VCaP (cell line): Measurements from ENCODE around the gene LCE3B.

Experiments used
- H3K27ac ChIP-seq: fragments of 450-650 bp; 2 replicates; pipeline ENCODE4 v1.5.1; 2017
- TF ChIP-seq, protein P1 (sequence below): fragments of 450-650 bp; conservative IDR thresholded peaks from 2 replicates; pipeline ENCODE4 v1.5.1; 2017; ENCODE audit warnings: mild to moderate bottlenecking, moderate library complexity

Gene LCE3B

DNA sequence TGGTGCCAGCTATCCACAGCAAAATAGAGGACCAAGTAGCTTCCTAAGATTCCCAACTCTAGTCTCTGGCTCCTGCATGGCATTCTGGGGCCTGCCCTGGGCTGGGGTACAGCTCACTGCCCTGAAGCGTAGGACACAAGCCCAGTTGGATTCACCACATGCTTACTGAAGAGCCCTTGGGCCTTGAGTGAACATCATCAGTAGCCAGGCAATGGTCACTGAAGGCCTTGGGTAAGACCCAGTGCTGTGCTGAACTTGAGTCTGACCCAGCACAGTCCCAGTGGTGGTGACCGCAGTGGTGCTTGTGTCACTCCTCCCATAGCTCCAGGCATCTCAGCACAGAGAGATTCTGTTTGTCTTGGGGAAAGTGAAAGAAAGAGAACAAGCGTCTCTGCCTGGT, 17.0 kb downstream of the LCE3B start:
- TF ChIP-seq, protein P1, sequence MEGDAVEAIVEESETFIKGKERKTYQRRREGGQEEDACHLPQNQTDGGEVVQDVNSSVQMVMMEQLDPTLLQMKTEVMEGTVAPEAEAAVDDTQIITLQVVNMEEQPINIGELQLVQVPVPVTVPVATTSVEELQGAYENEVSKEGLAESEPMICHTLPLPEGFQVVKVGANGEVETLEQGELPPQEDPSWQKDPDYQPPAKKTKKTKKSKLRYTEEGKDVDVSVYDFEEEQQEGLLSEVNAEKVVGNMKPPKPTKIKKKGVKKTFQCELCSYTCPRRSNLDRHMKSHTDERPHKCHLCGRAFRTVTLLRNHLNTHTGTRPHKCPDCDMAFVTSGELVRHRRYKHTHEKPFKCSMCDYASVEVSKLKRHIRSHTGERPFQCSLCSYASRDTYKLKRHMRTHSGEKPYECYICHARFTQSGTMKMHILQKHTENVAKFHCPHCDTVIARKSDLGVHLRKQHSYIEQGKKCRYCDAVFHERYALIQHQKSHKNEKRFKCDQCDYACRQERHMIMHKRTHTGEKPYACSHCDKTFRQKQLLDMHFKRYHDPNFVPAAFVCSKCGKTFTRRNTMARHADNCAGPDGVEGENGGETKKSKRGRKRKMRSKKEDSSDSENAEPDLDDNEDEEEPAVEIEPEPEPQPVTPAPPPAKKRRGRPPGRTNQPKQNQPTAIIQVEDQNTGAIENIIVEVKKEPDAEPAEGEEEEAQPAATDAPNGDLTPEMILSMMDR = no peak
- H3K27ac ChIP-seq = no peak overlapping the region

DNA sequence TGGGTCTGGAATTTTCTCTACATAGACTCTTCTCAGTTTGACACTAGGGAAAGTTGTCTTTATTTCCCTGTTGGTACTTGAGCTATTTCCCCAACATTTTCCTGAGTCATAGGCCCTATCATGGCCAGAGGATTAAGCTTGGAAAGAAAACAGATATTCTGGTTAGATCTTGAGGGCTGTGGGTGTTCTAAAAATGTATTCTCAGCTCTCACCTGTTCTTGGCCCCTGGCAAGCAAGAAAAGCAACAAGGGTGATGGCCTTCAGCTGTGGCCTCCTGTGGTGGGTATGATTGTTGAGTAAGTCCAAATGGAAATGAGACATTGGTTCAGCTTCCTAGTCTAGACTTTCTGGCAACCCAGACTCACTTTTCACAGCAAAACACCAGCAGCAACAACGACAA, 26.7 kb downstream of the LCE3B start:
- TF ChIP-seq, protein P1 = no peak
- H3K27ac ChIP-seq = no peak overlapping the region

DNA sequence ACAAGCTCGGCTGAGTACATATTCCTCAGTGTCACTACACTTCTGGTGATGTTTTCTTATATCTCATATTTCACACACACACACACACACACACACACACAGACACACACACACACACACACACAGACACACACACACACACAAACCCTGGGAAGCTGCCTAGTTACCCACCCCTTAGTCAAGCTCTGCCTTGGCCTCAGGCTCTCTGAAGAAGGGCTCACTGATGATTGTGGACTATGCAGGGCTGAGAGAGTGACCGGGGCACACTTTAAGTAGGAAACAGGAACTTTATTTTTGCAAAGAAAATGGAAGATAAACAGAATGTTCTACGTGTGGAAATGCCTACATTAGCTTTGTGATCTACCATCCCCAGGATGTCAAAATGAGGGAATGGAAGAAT, 30.3 kb downstream of the LCE3B start:
- TF ChIP-seq, protein P1 = no peak
- H3K27ac ChIP-seq = peak overlapping the region; percentile 51

DNA sequence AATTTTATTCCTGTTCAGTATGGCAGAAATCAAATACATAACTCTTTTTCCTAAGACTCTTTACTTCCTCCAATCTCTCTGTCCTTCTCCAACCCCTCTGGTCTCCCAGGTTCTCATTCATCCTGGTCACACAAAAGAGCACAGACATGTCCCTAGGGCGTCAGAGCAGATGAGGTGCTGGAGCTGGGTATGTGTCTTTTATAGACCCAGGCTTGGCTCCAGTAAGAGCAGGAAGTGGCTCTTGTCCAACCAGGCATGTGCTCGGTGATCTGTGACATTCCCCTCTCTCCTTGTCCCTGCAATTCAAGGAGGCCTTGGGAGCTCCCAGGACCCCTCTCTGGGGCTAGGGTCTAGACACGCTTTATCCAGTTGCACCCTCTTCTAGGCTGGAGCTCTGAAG, 31.5 kb downstream of the LCE3B start:
- TF ChIP-seq, protein P1 = no peak
- peak overlapping the region; percentile 51 for H3K27ac ChIP-seq

DNA sequence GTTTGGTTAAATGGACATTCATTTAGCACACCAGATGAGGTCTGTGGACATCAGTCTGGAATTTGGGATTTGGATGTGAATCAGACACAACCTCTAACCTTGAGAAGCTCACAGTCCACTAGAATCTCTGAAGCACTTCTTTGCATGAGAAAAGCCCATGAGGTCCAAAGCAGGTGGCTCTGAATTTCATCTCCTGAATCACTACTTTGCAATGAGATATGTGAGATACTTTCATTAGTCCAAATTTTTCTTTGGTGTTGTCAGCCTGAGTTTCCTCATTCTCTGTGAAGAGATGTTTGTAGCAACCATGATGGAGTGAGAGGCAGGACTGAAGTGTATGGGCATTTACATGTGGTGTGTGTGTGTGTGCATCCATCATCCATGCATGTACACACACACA, 33.0 kb downstream of the LCE3B start:
- no peak overlapping the region for H3K27ac ChIP-seq
- TF ChIP-seq, protein P1 = no peak

DNA sequence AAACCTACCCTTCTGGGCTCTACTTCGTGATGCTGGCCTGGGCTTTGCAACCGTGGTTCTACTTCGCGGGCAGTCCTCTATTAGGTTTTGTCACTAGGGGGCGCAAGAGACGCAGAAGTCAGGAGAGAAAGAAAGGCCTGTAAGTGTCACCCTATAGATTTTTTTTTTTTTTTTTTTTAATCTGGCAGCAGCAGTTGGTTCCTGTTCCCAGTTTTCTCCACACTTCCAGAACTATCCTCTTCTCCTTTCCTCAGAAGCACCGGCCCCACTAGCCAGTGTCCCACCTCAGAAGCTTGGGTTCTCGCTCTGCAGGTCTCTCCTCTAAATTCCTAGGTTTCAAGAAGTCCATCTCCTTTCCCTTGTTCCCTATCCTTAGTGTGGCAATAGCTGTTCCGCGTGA, 40.5 kb downstream of the LCE3B start:
- TF ChIP-seq, protein P1 = peak; percentile 94
- H3K27ac ChIP-seq = no peak overlapping the region

DNA sequence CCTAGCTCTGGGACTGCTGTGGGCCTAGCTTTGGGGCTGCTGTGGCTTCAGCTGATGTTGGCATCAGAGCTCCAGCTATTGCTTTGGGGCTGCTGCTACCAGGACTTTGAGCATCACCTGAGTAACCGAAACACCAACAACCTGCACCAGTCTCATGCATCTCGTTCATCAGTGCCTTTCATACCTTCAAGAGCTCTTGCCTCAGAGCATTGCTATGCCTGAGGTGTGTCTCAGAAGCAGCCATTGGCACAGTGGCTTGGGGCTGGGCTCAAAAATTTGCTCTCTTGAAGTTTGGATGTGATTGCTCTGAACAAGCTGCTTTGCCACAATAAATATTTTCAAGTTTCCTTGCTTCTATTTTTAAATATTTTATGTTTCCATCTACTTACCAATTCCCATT, 42.8 kb downstream of the LCE3B start:
- H3K27ac ChIP-seq = no peak overlapping the region
- TF ChIP-seq, protein P1 = no peak

DNA sequence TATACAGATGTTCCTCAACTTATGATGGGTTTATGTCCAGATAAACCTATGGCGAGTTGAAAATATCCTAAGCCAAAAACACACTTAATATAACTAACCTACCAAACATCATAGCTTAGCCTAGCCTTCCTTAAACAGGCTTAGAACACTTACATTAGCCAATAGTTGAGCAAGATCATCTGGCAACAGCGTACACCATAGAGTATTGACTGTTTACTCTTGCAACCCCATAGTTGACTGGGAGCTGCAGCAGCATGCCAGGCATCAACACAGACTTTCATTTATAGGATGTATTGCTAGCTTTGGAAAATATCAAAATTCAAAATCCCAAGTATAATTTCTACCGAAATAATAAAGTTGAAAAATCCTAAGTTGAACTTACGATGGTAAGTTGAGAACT, 44.1 kb downstream of the LCE3B start:
- TF ChIP-seq, protein P1 = no peak
- H3K27ac ChIP-seq = no peak overlapping the region
